GM18508 (cell line): ENCODE results near the gene BABAM2.
"Not testable (repeated sequence)": the region's sequence is repeated elsewhere in the genome, so short reads cannot be mapped to it uniquely, and the experiment has no call there.

Experiments used
- ATAC-seq: cut with Tn5 transposase; IDR thresholded peaks from one replicate; pipeline ENCODE4 v1.9.1; 2021; ENCODE audit warnings: moderate number of reproducible peaks; ENCODE audit not compliant: insufficient read depth, unreplicated experiment

Gene BABAM2

GRCh38 chr2:28318023-28318422 is 427.5 kb downstream of the BABAM2 start:
- ATAC-seq: no peak

GRCh38 chr2:28318462-28319117 is 428.1 kb downstream of the BABAM2 start:
- ATAC-seq: no peak

- no peak for ATAC-seq
These were observed 428.8 kb downstream of the BABAM2 start for GRCh38 chr2:28319118-28320008.

DNA sequence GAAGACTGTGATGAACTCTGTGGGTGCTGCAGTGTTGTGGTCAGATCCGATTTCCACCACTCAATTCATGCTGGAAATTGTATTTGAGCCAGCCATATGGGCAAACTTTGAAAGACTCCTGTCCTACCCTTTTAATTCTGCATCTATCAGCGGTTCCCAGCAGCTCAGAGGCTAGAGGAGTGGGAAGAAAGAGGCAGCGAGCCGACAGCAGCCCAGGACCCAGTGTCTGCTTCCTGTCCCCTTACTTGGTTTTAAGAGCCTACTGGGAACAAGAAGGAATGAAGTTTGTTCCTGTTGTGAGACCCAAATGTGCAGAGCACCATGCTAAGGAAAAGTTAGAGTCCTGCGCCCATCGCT is 429.5 kb downstream of the BABAM2 start:
- no peak for ATAC-seq

DNA sequence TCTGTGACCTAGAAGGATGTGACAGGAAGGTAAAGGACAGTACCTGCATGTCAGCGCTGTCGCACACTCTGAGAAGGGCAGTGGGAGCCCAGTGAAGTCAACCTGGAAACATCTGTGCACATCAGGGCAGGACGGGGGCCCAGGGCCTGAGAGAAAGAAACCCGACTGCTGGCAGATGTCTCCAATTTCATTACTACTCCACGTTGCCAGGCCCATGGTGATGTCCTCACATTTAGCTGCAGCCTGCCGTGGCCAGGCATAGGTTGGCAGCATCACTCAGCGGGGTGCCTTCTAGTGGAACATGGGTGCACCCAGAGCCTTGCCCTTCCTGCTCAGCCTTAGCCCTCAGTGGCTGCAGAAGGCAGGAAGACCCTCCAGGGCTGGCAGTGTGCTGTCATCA is 429.8 kb downstream of the BABAM2 start:
- no peak for ATAC-seq

DNA sequence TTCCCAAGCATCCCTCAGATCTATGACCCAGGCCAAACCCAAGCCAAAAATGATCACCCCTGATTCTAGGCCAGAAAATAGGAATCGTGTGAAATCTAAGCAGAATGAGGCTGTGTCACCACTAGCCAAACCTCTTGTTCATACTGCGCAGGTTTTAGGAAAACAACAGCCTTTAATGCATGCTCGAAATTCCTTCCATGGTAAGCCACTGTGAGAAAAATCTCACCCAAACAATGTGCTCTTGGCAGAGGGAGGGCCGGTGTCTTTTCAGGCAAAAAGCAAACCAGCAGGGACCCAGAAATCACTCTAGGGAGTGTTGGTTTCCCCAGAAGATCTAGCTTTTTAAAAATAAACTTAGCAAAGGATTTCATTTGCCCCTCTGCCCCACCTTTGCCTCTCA is 430.9 kb downstream of the BABAM2 start:
- ATAC-seq: no peak

DNA sequence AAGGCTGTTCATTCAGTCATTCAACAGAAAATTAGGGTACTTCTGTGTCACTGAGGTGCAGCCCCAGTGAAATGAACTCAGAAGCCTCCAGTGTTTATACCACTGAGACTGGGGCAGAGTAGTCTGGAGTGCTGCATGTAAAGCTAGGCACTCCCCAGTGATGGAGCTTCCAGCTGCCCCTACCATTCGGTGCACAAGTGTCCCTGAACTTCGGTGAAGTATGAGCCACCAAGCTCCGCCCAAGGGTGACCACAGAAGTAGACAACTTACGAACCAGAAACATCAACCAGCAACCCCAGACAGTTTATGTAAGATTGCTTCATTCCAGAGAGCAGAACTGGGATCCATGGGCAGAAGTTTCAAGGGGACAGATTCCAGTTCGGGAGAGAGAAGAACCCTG is 431.5 kb downstream of the BABAM2 start:
- no peak for ATAC-seq

GRCh38 chr2:28322456-28322855 is 431.9 kb downstream of the BABAM2 start:
- ATAC-seq: no peak

GRCh38 chr2:28322981-28323396 is 432.5 kb downstream of the BABAM2 start:
- no peak for ATAC-seq

- no peak for ATAC-seq
These were observed 434.6 kb downstream of the BABAM2 start for GRCh38 chr2:28325173-28325566.

DNA sequence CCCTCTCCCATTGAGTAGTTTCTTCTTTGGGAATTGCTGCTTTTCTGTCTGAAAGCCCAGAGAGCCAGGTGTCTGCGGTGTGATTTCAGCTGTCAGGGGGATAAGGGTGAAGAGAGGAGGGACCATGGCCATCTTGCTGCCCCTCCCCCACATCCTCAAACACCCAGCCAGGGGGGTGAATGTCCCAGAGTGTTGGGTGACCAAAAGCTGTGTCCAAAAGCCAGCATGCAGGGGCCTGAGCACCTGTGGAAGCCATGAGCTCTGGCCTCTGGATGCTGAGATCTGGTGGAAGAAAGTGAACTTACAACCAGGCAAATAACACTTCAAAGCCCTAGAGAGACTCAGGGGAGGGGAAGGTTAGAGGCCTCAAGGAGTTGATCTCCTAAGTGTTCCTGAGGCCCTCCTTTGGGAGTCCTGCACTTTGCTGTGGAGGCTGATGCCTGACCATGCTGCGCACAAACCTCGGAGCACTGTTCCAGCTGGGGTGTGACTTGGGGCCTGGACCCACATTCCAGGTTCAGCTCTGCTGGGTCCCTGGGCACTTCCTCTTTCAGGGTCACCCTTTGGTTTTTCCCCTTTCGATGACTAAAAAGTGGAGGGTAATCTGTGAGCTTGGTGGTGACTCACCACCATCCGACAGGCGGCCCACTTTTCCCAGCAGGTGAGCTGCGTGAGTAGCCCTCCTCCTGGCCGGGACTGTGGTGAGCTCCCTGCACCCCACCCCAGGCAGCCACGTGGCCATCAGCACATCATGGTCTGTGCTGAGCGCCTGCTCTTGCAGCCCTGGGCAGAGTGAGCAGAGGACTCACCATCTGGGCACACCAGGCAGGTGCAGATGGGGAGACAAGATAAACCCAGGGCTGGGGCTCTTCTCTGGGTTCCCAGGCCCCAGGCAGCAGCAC is 435.3 kb downstream of the BABAM2 start:
- no peak for ATAC-seq

- no peak for ATAC-seq
These were observed 435.9 kb downstream of the BABAM2 start for GRCh38 chr2:28326469-28326805.

DNA sequence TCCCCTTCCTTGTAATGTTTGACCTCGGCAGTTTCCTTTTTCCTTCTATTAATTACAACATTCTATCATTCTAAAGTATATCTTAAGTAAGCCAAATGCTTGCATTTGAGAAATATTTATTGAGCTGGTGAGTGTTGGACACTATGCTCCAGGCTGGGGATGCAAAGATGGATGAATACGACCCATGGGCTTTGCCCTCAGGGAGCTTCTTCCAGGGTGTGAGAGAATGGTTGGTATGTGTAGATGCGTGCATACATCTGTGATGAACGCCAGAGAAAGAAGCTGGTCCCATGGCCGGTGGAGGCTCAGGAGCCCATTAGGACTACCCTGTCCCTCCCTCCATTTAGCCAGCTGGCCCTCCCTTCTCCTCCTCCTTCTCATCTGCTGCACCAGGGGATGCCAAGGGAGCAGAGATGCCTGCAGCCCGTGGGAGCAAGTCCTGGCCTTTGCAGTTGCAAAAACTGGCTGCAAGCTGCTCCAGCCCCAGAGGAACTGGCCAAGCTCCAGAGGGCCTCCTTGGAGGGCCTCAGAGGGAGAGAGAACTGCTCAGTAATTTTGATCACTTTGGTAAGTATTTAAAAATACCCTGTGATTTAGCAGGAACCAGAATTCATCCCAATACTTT is 436.5 kb downstream of the BABAM2 start:
- no peak for ATAC-seq

DNA sequence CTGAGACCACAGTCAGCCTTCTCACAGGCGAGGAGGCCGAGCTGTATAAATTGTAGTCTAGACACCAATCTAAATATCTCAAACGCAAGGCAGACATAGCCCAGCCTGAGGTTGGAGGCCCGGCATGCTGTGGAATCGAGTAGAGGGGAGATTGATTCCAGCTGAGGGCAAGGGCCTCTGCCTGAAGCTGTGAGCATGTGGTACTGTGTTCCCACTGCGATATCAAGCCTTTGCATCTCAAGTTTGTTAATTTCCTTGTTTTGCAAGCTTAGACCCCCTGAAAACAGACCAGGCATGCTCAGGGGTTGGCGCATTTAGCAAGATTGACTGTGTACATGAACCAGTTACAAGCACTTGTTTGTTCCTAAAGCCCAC is 437.0 kb downstream of the BABAM2 start:
- ATAC-seq: no peak

- no peak for ATAC-seq
These were observed 437.7 kb downstream of the BABAM2 start for GRCh38 chr2:28327956-28328922.

GRCh38 chr2:28329184-28329583 is 438.7 kb downstream of the BABAM2 start:
- no peak for ATAC-seq

GRCh38 chr2:28330722-28331121 is 440.2 kb downstream of the BABAM2 start:
- not testable (repeated sequence) for ATAC-seq

DNA sequence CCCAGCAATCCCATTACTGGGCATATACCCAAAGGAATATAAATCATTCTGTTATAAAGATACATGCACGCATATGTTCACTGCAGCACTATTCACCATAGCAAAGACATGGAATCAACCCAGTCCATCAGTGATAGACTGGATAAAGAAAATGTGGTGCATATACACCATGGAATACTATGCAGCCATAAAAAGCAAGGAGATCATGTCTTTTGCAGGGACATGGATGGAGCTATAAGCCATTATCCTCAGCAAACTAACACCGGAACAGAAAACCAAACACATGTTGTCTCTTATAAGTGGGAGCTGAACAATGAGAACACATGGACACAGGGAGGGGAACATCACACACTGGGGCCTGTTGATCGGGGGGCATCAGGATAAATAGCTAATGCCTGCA is 441.3 kb downstream of the BABAM2 start:
- ATAC-seq: not testable (repeated sequence)

- no peak for ATAC-seq
These were observed 442.2 kb downstream of the BABAM2 start for GRCh38 chr2:28332696-28333095.
